GM21423 (cell line): ENCODE results near the gene GDF11.

ENCODE experiments used
- ATAC-seq: cut with Tn5 transposase; IDR thresholded peaks from one replicate; pipeline ENCODE4 v1.9.1; 2021; ENCODE audit warnings: mild to moderate bottlenecking, moderate library complexity; ENCODE audit not compliant: unreplicated experiment

The GDF11 gene

DNA sequence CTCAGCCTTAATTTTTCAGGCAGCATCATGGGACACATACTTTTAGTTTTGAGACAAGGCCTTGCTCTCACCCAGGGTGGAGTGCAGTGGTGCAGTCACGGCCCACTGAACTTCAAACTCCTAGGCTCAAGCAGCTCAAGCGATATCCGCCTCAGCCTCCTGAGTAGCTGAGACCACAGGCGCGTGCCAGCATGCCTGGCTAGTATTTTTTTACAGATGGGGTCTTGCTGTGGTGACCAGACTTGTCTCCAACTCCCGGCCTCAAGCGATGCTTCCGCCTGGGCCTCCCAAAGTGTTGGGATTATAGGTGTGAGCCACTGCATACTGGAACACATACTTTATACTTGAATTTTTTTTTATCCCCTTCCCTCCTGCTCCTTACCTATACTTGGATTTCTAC lies 20.0 kb upstream of the GDF11 start:
- ATAC-seq, result no peak

GRCh38 chr12:55723516-55724225 lies 19.3 kb upstream of the GDF11 start:
- no peak for ATAC-seq

DNA sequence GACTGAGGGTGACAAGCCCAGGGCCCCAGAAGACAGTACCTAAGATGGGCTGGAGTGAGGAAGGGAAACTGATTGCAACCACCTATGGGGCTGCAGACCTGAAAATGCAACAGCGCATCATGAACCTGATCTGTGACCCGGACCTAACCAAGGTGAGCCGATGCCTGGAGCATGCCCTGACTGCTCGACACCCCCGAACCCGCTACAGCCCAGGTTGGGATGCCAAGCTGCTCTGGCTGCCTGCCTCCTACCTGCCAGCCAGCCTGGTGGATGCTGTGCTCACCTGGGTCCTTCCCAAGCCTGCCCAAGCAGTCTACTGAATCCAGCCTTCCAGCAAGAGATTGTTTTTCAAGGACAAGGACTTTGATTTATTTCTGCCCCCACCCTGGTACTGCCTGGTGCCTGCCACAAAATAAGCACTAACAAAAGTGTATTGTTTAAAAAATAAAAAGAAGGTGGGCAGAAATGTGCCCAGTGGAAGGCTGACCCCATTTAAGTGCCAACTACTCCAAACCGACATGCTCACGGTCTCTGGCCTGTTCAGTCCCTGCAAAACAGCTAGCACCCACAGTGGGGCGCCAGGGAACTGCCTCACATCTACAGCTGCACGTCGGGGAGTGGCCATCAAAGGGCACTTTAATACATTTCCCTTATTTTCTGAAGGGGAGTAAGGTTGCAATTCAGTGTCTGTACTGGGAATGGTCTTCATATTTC lies 18.5 kb upstream of the GDF11 start:
- ATAC-seq, result peak; percentile 29

- ATAC-seq, result no peak
Measured at GRCh38 chr12:55724940-55725309, 18.0 kb upstream of the GDF11 start.

DNA sequence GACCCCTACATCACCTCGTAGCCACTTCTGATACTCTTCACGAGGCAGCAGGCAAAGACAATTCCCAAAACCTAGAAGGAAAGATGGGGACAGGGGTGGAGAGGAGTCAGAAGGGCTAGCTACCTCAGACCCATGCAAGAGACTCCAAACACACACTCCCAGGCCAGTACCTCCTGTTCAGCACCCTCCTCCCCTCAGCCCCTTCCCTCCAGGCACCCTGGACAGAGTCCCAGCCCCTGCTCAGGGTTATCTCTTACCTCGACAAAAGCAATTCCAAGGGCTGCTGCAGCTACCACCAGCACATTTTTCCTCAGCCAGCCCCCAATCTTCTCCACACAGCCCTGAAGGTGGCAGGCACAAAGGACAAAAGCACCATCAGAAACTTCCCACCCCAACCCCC lies 17.4 kb upstream of the GDF11 start:
- ATAC-seq, result no peak

- no peak for ATAC-seq
Measured at GRCh38 chr12:55726971-55727370, 16.0 kb upstream of the GDF11 start.

DNA sequence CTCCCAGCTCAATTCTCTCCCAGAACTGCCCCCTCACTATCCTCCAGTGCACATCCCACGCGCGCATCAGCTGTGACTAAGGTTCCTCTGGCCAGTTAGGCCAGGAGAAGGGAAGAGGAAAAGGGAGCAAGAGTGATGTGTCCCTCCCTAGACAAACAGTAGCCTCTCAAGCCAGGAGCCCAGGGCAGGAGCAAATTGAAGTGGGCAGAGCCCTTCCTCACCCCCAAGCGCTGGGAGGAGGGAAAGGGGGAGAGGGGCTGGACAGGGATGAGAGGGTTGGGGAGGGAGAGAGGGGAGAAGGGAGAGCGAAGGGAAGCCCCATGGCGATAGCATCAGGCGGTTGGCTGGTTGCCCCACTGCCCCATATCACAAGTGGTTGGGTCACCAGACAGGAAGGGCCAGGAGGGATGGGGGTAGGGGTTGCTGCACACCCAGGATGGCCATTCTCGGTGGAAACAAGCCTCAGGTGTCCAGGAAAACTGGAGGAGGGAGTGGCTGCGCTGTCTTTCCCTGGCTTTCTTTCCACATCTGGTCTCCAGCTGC lies 15.2 kb upstream of the GDF11 start:
- ATAC-seq, result no peak

DNA sequence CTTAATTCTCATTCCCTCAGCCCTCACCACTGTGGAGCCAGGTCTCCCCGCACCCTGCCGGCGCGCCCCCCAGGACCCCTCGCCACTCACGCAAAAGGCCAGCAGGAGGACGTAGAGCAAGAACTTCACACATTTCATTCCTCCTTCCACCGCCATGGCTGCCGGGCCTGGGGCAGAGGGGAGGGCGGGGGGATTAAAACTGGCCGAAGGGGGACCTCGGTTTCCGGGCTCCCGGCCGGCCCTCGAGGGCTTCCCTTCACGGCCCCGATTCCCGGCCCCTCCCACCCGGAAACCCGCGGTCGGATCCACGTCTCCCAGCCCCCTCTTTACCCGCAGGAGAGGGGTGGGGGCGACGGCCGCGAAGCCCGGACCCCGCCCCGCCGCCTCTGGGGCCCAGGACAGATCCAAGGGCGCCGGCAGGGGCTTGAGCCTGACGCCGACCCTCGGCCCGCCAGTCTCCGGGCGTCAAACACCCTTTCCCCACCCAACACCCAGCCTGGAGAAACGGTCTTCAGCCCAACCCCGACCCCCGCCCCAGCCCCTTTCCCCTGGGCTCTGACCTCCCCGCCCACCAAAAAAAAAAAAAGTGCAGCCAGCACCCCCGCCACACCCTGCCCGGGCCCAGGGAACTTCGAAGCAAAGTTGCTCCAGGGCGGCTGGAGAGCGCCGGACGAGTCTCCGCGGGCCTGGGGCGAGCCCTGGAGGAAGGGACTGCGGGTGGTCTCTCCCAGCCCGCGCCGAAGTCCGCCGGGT lies 14.6 kb upstream of the GDF11 start:
- peak; percentile 4 for ATAC-seq

DNA sequence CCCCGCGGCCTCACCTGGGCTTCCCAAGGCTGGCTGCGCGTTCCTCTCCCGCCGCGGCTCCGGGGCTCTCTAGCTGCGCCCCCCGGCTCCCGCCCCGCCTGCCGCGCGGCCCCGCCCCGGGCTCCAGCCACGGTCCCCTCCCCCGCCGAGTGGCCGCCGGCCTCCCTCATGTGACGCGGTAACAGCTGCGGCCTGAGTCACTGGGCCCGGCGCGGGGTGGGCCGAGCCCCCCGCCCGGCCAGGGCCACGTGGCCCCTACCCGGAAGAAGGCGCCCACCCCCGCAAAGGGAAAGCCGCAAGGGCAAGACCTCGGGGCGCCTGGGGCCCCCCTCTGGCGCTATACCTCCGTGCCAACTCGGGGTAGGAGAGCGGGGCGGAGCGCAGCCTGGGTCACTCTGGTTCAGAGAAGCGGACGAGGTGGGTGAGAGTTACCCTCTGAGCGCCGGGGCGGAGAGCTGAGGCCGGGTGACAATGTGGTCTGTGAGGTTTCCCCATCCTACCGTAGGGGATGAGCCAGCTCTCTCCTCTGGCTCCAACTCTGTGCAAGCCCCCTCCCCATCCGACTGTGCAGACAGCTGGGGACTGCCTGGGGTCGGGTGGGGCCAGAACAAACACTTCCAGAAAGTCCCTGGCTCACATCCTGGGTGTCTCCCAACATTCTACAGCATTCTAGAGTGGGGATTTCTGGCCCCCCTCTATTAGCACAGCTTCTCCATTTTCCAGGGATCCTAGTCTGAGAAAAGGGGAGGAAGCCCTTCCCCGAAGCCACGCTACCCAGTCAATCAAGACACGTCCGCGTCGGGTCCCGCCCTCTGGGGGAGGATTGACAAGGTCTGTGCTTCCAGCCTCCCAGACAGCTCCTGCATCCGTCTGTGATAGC lies 13.7 kb upstream of the GDF11 start, which contains the start of gene CD63:
Gene CD63, minus strand, starts transcription at position 71 of the 880 bp plus-strand sequence. CDS start 668 bp downstream, outside the sequence.
- peak; percentile 57 for ATAC-seq

DNA sequence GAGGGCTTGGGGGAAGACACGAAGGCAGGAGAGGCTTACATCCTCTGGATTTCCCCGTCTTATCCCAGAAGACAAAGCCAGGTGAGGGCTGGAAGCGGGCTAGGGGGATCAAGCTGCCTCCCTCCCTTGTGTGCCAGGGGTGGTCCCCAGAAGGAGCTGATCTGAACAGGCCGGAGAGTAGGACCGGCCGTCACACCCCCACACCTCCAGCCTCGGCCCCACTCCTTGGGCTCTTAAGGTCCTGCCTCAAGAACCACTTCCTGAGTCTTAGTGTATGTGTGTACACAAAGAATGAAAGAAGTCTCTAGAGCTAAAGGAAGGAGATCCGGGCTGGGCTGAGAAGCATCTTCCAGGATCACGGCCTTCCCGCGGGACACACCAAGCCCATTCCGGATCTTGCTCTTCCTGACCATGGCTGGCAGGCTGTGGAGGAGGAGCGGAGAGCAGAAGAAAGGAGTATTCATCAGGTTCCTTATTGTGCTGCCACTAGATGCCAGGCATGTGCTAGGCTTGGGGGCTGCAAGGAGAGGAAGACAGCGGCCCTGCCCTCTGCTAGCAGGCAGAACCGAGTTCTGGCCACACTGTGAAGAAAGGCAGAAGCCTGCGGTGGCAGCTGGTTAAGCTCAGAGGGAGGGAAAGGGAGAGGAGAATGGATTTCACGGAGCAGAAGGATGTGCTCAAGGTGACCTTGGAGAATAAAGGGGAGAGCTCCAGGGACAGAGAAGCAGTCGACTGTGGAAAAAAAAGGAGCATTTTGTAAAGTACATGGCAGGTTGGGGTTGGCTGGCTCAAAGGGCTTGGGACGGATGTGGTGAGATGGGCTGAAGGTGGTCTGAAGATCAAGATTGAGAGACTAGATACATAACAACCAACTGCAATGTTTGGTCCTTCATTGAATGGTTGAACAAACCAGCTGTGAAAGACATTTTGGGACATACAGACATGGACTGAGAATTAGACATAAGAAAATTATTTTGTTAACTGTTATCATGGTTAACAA lies 12.8 kb upstream of the GDF11 start:
- peak; percentile 49 for ATAC-seq

DNA sequence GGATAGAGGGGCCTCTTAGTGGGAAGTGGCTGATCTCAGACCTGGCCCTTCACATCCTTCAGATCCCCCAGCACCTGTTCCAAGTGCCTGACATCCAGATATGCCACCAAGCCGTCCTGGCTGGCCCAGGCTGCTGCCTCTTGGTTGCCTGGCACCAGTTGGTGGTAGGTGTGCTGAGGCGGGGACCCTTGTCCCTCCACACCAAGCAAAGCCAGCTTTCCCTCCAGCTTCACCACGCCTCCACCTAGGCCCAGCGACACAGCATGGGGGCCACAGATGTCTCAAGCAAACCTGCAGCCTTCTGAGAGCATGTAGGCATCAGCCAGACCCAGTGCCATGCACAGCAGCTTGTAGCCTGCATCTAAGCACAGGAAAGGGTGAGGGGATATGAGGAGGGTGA lies 10.6 kb upstream of the GDF11 start:
- ATAC-seq, result no peak

DNA sequence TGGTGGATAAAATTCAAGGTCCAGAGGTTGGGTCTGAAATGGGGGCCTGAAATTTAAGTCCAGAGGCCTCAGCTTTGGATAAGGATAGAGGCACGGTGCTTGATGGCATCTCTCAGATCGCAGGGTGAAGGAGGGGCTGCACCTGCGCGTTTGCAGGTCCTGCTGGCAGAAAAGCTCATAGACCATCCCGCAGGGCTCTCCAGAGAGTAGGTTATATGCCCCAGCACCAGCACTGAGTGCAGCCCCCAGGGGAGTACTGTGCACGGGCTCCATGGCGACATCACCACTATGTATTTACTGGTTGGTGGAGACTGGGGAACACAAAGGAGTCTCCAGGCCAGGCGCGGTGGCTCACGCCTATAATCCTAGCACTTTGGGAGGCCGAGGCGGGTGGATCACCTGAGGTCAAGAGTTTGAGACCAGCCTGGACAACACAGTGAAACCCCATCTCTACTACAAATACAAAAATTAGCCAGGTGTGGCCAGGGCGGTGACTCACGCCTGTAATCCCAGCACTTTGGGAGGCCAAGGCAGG lies 9.8 kb upstream of the GDF11 start:
- no peak for ATAC-seq

DNA sequence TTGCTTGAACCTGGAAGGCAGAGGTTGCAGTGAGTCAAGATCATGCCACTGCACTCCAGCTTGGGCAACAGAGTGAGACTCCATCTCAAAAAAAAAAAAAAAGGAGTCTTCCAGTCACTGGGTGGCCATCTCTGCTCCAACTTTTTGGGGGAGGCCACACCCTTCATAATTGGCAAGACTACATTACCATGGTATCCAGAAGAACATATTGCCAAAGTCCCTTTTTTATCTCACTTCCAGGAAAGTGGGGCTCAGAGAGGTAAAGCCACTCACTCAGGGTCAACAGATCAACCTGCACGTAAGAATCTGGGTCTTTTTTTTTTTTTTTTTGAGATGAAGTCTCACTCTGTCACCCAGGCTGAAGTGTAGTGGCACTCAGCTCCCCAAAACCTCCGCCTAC lies 9.1 kb upstream of the GDF11 start:
- no peak for ATAC-seq

DNA sequence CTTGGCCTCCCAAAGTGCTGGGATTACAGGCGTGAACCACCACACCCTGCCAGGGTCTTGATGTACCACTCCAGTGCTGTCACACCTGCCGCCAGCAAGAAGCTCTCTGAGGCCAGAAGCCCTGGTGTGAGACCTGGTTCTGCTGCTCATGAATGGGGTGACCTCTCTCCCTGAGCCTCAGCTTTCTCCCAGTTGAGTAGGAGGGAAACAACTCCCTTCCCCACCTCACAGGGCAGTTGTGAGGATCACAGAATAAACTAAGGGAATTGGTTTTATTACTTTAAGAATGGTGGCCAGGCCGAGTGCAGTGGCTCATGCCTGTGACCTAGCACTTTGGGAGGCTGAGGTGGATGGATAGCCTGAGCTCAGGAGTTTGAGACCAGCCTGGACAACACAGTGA lies 8.3 kb upstream of the GDF11 start:
- ATAC-seq, result no peak

DNA sequence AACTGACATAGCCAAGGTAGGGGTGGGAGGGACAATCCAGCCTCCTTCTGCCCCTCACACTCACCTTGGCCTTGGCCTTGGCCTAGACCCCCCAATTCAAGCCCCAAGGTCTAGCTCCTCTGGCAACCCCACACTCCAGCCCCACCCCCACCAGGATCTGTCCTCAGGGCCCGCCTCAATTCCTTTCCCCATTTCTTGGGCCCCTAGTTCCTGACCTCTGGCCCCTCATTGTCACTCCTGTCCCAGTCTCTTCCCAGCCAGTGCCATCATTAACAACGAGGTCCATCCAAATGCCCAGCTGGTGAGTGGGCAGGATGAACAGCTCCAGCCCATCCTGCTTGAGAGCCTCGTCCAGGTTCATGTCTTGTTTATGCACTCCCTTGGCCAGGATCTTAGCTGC lies 6.8 kb upstream of the GDF11 start:
- ATAC-seq, result no peak

DNA sequence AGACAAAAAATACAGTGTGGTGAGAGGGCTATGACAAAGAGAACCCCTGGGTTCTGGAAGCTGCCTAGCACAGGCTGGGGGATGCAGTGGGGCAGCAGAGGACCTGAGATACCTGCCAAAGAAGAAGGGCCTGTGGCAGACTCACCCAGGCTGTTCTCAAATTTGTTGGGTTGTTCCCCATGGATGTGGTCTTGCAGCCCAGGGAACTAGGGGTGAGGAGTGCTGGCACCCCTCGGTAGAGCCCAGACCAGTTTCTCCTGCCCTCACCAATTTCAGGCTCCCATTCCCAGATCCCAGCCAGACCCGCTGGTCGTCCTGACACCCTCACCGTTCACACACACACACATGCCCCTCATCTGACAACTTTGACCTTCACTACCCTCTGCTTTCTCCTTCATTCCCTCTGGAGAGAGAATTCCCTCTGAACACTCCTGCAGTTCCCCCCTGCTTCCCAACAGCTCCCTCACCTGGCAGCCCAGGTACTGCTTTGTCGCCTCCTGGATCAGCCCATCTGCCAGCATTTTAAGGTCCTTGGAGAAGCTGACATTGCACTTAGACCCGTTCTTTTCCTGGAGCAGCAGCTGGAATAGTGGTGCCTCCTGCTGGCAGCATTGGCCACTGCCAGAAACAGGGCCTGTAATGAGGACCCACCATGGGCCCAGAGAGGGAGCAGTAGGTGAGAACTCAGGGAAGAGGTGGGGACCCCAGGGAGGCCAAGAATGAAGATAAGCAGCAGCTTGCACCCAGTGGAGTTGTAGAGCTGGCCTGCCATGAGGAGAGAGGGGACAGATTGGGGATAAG lies 5.9 kb upstream of the GDF11 start:
- no peak for ATAC-seq

- ATAC-seq, result no peak
Measured at GRCh38 chr12:55737581-55738122, 5.3 kb upstream of the GDF11 start.
